GM18873 (cell line): Measurements from ENCODE around the gene HNRNPH2.

Experiments
- ATAC-seq: cut with Tn5 transposase; IDR thresholded peaks from one replicate; pipeline ENCODE4 v1.9.1; 2021; ENCODE audit warnings: mild to moderate bottlenecking, moderate library complexity, moderate number of reproducible peaks; ENCODE audit not compliant: unreplicated experiment, low FRiP score

HNRNPH2 gene, protein sequence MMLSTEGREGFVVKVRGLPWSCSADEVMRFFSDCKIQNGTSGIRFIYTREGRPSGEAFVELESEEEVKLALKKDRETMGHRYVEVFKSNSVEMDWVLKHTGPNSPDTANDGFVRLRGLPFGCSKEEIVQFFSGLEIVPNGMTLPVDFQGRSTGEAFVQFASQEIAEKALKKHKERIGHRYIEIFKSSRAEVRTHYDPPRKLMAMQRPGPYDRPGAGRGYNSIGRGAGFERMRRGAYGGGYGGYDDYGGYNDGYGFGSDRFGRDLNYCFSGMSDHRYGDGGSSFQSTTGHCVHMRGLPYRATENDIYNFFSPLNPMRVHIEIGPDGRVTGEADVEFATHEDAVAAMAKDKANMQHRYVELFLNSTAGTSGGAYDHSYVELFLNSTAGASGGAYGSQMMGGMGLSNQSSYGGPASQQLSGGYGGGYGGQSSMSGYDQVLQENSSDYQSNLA

DNA sequence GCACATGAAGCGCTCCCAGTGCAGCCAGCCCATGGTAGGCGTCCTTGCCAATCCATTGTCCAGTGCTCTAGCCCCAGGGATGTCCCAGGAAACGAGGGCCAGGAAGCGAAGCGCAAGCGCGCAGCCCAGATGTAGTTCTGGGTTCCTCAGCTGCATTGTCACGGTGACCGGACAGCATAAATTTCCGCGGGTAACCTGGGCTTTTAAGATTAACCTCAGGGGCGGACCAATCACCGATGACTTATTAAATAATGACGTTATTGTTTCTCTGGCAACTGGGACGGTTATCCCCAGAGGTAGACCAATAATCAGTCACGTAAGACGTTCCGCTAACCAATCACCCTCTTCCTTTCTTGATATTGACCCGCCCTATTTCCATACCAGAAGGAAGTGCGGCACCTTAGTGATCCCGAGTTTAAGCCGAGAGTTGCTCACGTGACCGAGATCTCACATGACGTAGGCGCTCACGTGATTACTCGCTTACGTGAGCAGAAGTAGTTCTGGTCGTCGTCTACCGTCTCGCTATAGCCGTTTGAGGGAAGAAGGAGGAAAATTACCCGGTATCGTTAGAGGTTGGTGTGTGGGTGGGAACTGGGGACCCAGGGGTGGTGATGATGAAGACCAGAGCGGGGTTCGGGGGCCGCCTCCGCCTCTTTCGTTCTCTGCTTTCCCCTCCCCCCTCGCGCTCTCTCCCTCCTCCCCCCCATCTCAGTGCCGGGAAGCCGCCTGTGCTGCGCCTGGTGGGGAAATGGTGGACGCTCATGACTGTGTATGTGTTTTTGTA is at the start of gene HNRNPH2, which contains the start of gene GLA:
TSS of gene HNRNPH2 (plus strand) at position 475 of the 784 bp plus-strand sequence. CDS start 3,767 bp downstream, outside the sequence.
TSS of gene GLA (minus strand) at position 178 of the 784 bp plus-strand sequence. CDS start at position 156, 22 bp downstream.
- ATAC-seq, result peak; percentile 97

GRCh38 chrX:101359966-101360365 is 48.1 kb upstream of the HNRNPH2 start:
- ATAC-seq, result no peak

GRCh38 chrX:101360390-101360789 is 47.6 kb upstream of the HNRNPH2 start:
- no peak for ATAC-seq

GRCh38 chrX:101362116-101362515 is 45.9 kb upstream of the HNRNPH2 start:
- ATAC-seq, result no peak

DNA sequence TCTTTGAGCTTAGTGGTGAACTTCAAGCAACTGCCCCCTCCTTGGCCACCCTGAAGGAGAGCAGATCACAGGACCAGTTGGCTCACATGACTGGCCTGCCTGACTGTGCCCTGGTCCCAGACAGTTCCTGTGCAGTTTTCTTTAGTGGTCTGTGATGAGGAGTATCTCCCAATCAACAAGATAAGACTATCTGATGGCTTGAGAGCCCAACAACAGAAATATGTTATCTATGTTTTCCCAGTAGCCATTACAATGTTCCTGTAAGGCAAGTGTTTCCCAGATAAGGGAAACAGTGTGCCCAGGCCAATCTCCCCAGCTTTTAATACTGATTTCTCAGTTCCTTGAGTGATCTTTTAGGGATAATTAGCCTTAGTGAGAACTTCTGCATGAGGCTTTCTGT is 45.3 kb upstream of the HNRNPH2 start:
- no peak for ATAC-seq

DNA sequence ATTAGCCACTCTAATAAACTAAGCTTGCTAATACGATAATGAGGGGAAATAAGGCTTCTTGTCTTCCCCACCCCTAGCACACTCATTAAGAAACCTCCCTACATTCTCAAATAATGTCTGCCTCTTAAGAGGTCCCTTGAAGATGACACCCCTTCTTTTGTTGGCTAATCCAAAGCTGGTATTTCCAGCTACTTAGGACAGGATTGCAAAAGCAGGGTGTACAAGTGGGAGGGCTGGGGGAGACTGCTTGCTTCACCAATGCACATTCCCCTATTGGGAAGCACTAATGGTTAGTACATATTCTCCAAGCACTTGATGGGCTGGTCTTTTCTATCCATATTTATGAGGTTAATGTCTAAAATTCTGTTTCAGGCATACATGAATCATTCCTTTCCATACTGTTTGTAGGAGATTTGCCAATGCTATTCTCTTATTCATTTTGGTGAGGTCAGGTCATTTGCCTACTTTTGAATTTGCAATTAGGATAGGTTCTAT is 42.7 kb upstream of the HNRNPH2 start:
- ATAC-seq, result no peak

DNA sequence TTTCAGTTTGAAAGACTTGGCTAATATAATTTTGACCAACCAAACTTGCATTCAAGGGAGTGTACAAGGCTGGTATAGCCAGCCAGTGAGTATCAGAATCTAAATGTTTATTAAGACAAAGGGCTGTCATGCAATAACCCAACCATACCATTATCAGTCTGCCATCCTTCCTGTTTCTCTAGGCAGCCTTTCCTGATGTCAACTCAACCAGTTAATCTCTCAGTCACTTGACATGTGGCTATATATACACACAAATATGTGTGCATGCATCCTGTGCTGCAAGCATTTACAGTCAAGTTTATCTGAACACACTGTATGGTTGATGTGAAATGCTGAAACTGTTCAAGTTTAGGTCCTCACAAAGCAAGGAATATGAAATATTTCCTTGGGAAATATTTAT is 39.2 kb upstream of the HNRNPH2 start:
- no peak for ATAC-seq

GRCh38 chrX:101369687-101370086 is 38.3 kb upstream of the HNRNPH2 start:
- ATAC-seq, result no peak

DNA sequence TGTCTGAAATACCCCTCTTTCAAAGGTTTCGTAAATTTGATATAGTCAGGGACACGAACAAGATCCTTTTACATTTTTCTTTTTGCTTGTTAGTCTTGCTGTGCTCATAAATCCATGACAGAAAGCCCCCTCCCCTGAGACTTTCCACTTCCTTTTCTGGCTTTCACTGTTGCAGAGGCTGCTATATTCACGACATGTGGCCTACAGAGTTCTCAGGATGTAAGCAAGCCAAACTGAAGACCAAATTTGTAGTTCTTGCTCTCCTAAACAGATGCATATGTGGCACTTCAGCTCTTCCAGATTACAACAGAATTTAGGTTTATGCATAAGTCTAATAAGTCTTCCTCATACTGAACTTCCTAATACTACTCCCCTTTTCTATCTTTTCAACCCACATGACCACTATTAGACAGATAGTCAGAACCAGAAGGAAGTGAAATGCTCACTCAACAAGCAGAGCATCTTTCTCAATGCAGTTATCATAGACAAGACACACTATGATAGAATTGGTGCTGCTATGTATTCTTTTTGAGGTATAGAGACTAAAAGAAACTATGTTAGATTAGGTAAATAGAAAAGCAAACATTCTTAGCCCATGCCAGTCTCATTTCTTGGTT is 37.0 kb upstream of the HNRNPH2 start:
- ATAC-seq, result no peak

DNA sequence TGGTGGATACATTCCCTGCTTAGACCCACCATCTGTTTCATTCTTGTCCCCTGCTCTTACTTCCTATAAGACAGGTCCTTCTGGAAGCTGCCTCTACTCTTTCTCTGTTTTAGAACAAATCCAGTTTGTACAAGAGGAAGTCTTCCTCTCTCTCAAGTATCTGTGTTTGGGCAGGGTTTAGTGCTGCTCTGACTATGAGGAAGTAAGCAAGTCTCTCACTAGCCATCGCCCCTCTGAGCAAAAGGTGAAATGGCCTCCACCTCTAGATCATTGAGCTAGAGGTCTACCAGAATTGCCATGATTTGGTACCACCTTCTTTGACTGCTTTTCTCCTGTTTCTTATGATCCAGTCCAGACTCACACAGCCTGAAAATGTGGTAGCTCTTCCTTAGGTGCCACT is 30.5 kb upstream of the HNRNPH2 start:
- no peak for ATAC-seq

DNA sequence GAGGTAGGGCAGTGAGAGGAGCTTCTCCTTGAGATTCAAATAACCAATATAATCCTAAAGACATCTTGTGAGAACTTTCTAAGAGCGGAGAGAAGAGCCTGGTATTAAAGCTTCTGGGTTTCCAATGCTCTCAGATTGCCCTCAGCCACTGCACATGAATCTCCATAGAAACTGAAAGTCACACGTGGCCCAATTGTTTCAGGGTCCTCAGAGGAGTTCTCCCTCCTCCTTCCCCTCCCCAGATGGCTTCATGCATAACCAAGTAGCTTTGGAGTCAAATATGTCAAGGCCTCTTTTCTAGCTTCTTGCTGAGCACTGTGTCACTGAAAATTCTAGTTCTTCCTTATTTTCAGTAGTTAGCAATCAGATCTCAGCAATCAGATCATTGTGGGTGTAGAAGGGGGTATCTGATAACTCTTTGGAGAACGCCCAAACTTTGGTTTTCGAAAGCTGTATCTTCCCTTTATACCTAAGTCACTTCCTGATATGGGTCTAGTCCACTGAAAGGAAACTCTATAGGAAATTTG is 24.3 kb upstream of the HNRNPH2 start:
- peak; percentile 61 for ATAC-seq

- no peak for ATAC-seq
These were observed 22.9 kb upstream of the HNRNPH2 start for GRCh38 chrX:101385026-101385684.

DNA sequence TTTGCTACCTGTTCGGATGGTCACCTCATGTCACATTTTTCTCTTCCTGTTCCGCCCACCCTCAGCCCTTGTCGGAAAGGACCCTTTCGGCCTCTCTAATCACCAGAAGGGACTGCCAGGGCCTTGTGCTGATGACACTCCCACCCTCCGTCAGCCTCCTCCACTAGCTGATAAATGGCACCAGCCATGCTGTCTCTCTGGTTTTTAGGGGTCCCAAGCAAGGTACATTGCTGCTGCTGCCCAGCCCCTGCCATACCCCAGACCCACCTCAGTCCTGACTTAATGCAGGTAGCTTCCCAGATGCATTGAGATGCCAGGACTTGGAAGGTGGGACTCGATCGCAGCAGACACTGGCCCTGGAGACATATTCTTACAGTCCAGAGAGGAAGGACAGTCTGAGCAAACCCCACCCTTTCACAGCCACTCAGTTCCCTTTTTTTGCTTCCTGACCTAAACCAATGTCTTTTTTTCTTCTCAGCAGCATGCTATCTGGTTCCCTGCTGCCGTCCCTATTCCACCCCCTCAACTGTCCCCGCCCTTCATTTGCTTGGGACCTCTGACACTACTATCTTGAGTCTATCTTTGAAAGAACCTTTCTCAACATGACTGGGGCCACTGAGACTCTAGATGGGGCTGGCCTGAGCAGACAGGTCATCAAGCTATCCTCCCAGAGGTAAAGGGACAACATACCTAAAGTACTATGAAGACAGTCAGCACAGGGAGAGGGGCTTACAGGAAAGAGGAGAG is 22.1 kb upstream of the HNRNPH2 start, which contains the start of gene BTK:
TSS of gene BTK (minus strand) at position 397 of the 747 bp plus-strand sequence. CDS start 10,907 bp downstream, outside the sequence.
- peak; percentile 67 for ATAC-seq

DNA sequence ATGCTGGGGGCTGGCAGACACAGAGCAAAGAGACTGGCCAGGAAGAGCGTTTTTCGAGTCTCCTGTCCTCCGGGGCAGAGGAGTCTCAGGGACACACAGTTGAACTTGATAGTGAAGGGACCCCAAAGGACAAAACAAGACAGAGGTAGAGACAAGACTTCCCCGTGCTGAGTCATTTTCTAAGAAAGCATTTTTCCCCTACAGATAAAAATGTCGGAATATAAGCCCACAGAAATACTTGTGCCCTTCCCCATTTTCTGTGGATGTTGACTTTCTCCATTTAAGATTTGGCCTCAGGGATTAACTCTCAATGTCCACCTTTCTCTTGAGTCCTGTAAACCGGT is 21.5 kb upstream of the HNRNPH2 start:
- ATAC-seq, result no peak

DNA sequence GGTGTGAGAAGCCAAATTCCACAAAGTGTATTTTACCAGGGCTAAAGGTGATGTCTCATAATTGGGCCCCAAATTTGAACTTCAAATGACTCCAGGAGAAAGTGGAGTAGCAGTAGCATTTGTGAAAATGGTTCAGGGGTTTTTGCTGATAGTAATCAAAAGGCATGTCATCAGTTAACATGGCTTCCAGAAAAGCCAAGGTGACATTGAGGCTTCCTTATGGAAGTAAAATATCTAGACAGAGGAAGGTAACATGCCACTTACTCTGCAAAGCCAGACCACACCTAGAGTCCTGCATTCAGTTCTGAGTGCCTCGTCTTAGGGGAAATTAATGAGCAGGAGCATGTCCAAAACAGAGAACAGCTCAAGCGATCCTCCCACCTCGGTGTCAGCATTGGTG is 19.4 kb upstream of the HNRNPH2 start:
- ATAC-seq, result no peak

DNA sequence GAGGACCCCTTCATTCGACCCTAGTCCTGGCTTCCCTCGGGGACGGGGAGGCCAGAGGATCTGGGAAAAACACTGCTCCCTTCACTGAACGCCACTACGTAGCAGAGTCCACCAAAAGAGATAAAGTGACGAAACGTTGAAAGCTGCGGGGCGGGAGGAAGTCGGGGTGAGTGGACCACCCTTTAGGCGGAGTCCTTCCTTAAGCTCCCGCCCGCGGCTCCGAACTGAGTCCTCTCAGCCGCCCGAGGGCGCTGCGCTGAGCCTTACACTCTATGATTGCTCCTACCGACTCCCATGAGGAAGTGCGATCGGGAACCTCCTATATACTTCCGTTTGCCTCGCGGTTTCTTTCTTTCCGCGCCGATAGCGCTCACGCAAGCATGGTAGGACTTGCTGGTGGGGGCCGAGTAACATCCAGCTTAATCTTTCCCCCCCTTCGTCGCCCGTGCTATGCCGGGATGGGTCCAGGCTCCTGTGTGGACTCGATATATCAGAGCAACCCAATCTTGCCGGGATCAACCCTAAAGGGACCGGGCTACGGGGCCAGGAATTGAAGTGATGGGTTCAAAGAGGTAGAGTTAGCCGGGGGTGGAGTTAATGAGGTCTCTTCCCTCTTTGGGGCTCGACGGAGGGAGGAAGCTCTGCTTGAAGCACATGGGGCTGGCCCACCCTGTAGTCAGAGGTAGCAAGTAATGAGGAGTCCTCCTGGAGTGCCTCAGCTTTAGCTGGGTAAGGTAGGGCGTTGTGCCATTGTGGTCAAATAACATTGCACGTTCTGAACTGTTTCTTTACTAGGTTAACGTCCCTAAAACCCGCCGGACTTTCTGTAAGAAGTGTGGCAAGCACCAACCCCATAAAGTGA is 17.1 kb upstream of the HNRNPH2 start, which contains the start of gene RPL36A:
TSS of gene RPL36A (plus strand) at position 348 of the 862 bp plus-strand sequence. CDS start at position 381, 33 bp downstream.
- peak; percentile 68 for ATAC-seq

GRCh38 chrX:101391831-101392230 is 16.2 kb upstream of the HNRNPH2 start:
- ATAC-seq, result no peak
